Left lung (tissue), 10 donors: Measurements from ENCODE around the gene EPG5. TPM values are rescaled to one million over a fixed set of nuclear protein-coding genes. Genes with fewer than 3 reads are reported as not detected.

Source experiments
- ATAC-seq: fragments of 200-7000 bp; cut with Tn5 transposase; one replicate; pipeline ENCODE4 v1.9.1; 2020; ENCODE audit warnings: moderate library complexity
- DNase-seq, 4 donors: peaks; one replicate each; pipeline ENCODE4 v3.0.0-alpha.2; 2013 to 2020
- H3K27ac ChIP-seq, 2 donors: fragments of 200-600 bp; sonication (generic) in 1 of 2; one replicate each; pipeline versions ENCODE4 v1.5.0 to v1.8.0; 2020 to 2021
- H3K27me3 ChIP-seq, 2 donors: fragments of 200-600 bp; sonication (generic) in 1 of 2; one replicate each; pipeline versions ENCODE4 v1.5.0 to v1.8.0; 2020 to 2021
- H3K36me3 ChIP-seq, 2 donors: fragments of 200-600 bp; sonication (generic) in 1 of 2; one replicate each; pipeline versions ENCODE4 v1.5.0 to v1.8.0; 2020 to 2021
- H3K4me1 ChIP-seq, 2 donors: fragments of 200-600 bp; one replicate each; pipeline ENCODE4 v1.8.0; 2021
- H3K4me3 ChIP-seq, 2 donors: fragments of 200-600 bp; sonication (generic) in 1 of 2; one replicate each; pipeline versions ENCODE4 v1.5.0 to v1.8.0; 2020 to 2021; ENCODE audit warnings: mild to moderate bottlenecking in 1 of 2
- H3K9me3 ChIP-seq, 2 donors: fragments of 200-600 bp; sonication (generic) in 1 of 2; one replicate each; pipeline versions ENCODE4 v1.5.0 to v1.8.0; 2020 to 2021
- intact Hi-C, 2 donors: fragments of 100-400 bp; cut with DNase I; formaldehyde crosslinking; loops; one replicate each; pipeline versions ENCODE4 v1.11.2 to v1.14.2; 2022
- polyA plus RNA-seq, 6 donors: library from polyadenylated mRNA; unstranded; fragments of 120-200 nt; gene quantifications; one replicate each; pipeline ENCODE4 v1.2.1, GENCODE V29; 2013; ENCODE audit not compliant: insufficient read length in 6 of 6
- total RNA-seq, 2 donors: library from RNA; stranded (reverse); fragmentation: NEBNext Ultra II Directional; extraction: Animal tissue kit (Norgen Biotek cat#: 25700); gene quantifications; one replicate each; pipeline ENCODE4 v1.2.1, GENCODE V29; 2021
- TF ChIP-seq, protein P1 (sequence below), 2 donors: fragments of 200-600 bp; sonication (generic) in 1 of 2; IDR thresholded peaks; one replicate each; pipeline versions ENCODE4 v1.5.0 to v1.8.0; 2021; ENCODE audit warnings: antibody characterized with exemption in 2 of 2
- donor health status: DM: no; HTN: yes; CAD: no.
- donor health status: DM: no; HTN: no; CAD: no.

EPG5 gene
- total and polyA plus RNA-seq, 8 donors: 27.3 to 38.0 (median 31.4) TPM

DNA sequence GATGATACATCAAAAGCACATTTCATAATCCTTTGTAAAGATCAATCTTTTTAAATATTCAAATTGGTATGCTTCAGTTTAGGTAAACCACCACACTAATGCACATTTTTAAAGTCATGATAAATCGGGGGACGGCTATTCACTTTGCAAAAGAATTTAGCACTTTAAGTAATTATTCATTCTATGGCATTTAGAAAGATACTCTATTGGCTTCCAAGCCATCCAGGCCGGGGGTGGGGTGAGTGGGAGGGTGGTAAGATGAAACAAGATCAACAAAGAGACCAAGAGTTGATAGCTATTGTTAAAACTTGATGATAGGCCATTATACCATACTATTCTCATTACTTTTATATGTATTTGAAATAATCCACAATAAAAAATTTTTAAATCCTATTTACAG, 41.0 kb downstream of the EPG5 start:
- no peak for DNase-seq

DNA sequence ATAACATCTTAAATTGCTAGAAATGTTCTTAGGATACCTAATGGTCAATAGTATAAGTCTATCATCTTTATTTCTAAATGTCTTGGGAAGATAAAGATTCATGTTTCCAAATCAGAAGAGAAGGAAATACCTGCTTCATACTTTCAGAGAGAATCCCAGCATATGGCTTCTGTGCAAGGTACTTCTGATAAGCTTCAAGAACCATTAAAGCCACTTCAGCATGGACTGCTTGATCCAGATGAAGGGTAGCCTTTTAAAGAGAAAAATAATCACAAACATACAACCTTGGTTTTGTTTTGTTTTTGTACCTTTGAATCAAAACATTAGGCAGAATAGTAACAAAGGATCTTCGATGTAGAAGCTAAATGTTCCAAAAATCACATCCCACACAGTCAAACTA, 44.0 kb downstream of the EPG5 start:
- H3K9me3 ChIP-seq: no peaks in the 10 kb centered on the region
- TF ChIP-seq, protein P1, sequence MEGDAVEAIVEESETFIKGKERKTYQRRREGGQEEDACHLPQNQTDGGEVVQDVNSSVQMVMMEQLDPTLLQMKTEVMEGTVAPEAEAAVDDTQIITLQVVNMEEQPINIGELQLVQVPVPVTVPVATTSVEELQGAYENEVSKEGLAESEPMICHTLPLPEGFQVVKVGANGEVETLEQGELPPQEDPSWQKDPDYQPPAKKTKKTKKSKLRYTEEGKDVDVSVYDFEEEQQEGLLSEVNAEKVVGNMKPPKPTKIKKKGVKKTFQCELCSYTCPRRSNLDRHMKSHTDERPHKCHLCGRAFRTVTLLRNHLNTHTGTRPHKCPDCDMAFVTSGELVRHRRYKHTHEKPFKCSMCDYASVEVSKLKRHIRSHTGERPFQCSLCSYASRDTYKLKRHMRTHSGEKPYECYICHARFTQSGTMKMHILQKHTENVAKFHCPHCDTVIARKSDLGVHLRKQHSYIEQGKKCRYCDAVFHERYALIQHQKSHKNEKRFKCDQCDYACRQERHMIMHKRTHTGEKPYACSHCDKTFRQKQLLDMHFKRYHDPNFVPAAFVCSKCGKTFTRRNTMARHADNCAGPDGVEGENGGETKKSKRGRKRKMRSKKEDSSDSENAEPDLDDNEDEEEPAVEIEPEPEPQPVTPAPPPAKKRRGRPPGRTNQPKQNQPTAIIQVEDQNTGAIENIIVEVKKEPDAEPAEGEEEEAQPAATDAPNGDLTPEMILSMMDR (IDR thresholded peaks at IDR 0.05): no peak
- no peaks in the 10 kb centered on the region for H3K27me3 ChIP-seq
- ATAC-seq (peak; percentile 76), DNase-seq (no peak)
- H3K36me3 ChIP-seq: peaks cover 0 to 89% of the 10 kb centered on the region in 2 donors
- intact Hi-C loops: no loop called here
- no peaks in the 10 kb centered on the region for H3K4me1 ChIP-seq
- H3K4me3 ChIP-seq: no peak overlapping the region
- no peak overlapping the region for H3K27ac ChIP-seq

More for the DNA sequence above, 41.0 kb downstream of the EPG5 start:
- Histone ChIP-seq H3K27ac (no peak overlapping the region), H3K27me3 (no peaks in the 10 kb centered on the region), H3K4me1 (no peaks in the 10 kb centered on the region), H3K36me3 (peaks cover 0 to 98% of the 10 kb centered on the region in 2 donors), H3K9me3 (no peaks in the 10 kb centered on the region), H3K4me3 (no peak overlapping the region)
- TF ChIP-seq, protein P1 (IDR thresholded peaks at IDR 0.05): no peak
- intact Hi-C loops: no loop called here
- no peak for ATAC-seq

DNA sequence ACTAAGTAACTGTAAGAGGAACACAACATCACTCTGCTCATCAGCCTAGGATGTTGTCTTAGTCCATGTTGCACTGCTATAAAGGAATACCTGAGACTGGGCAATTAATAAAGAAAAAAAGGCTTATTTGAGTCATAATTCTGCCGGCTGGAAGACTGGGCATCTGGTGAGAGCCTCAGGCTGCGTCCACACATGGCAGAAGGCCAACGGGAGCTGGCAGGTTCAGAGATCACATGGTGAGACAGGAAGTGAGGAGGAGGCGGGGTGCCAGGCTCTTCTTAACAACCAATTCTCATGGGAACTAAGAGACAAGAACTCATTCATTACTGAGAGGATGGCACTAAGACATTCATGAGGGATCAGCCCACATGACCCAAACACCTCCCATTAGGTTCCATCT, 46.8 kb downstream of the EPG5 start:
- TF ChIP-seq, protein P1 (IDR thresholded peaks at IDR 0.05): no peak
- Histone ChIP-seq H3K36me3 (peaks cover 0 to 90% of the 10 kb centered on the region in 2 donors), H3K27ac (no peak overlapping the region), H3K9me3 (no peaks in the 10 kb centered on the region), H3K27me3 (no peaks in the 10 kb centered on the region), H3K4me1 (no peaks in the 10 kb centered on the region), H3K4me3 (no peak overlapping the region)
- intact Hi-C loops: no loop called here
- peak; percentile 56 for ATAC-seq
- DNase-seq: peak in 2 of 4 donors; percentile 8 to 67

DNA sequence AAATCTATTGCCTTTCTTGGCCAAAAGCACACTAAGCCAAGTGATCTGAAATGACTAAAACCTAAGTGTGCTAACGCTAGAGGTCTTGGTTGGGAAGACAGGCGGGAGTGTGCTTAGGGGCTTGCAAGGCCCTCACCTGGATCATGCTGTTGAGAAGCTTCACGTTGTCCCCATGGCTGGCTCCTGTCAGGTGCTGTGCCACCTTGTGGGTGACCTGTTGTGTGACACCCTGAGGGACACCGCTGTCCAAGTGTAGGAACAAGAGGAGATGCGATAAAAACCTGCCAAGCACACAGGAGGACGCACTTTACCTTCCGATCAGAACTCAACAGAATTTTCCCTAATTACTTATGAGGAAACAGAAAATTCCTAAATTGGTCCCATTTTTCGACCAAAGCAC, 50.8 kb downstream of the EPG5 start:
- ATAC-seq: no peak
- Histone ChIP-seq H3K27me3 (no peaks in the 10 kb centered on the region), H3K36me3 (peaks cover 0 to 90% of the 10 kb centered on the region in 2 donors)

DNA sequence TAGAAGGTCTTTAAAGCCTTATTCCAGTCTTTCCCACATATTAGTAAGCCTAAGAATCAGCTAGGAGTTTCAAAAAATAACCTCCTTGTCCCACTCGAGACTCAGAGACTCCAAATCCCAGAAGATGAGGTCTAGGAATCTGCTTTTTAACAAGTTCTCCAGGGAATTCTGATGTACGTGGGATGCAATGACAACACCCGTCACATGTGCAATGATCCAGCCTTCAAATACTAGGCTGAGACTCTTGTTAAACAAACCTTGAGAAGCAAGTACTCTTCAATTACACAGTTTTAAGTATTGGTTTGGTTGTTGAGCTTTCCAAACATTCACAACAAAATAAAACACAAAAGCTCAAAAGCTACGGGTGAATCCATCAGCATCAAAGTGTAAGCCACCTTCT, 53.9 kb downstream of the EPG5 start:
- ATAC-seq (no peak), DNase-seq (no peak)
- peaks cover 0 to 100% of the 10 kb centered on the region in 2 donors for H3K36me3 ChIP-seq
- no peak overlapping the region for H3K27ac ChIP-seq
- TF ChIP-seq, protein P1 (IDR thresholded peaks at IDR 0.05): no peak
- no peaks in the 10 kb centered on the region for H3K27me3 ChIP-seq
- H3K4me3 ChIP-seq: no peak overlapping the region
- intact Hi-C loops: no loop called here
- H3K4me1 ChIP-seq: no peaks in the 10 kb centered on the region
- H3K9me3 ChIP-seq: no peaks in the 10 kb centered on the region

More for the DNA sequence above, 50.8 kb downstream of the EPG5 start:
- H3K27ac ChIP-seq: no peak overlapping the region
- no peak overlapping the region for H3K4me3 ChIP-seq
- TF ChIP-seq, protein P1 (IDR thresholded peaks at IDR 0.05): no peak
- DNase-seq: no peak
- no peaks in the 10 kb centered on the region for H3K9me3 ChIP-seq
- no peaks in the 10 kb centered on the region for H3K4me1 ChIP-seq
- intact Hi-C loops: no loop called here
